ENCODE measurements around the gene KCNMA1.

DNA sequence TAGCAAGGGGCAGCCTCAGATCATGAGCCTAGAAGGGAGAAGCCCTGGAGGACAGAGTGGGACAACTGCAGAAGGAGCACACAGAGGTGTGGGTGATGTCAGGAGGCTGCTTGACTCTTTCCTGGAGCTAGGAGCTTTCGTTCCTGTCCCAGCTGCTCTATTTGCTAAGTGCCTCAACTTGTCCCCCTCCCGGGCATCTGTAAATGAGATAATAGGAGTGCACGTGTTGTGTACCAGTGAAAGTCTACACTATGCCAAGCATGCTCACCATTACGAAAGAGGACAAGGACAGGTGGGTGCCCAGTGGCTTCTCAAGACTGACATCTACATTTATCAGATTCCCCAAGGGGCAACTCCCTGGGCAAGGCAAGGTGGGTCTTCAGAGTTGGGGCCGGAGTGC, 162.7 kb downstream of the KCNMA1 start:
- TF ChIP-seq, protein P1, sequence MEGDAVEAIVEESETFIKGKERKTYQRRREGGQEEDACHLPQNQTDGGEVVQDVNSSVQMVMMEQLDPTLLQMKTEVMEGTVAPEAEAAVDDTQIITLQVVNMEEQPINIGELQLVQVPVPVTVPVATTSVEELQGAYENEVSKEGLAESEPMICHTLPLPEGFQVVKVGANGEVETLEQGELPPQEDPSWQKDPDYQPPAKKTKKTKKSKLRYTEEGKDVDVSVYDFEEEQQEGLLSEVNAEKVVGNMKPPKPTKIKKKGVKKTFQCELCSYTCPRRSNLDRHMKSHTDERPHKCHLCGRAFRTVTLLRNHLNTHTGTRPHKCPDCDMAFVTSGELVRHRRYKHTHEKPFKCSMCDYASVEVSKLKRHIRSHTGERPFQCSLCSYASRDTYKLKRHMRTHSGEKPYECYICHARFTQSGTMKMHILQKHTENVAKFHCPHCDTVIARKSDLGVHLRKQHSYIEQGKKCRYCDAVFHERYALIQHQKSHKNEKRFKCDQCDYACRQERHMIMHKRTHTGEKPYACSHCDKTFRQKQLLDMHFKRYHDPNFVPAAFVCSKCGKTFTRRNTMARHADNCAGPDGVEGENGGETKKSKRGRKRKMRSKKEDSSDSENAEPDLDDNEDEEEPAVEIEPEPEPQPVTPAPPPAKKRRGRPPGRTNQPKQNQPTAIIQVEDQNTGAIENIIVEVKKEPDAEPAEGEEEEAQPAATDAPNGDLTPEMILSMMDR (IDR thresholded peaks at IDR 0.05) = no peak
- TF ChIP-seq ZFX (IDR thresholded peaks at IDR 0.05; ENCODE audit: borderline replicate concordance) = no peak

All from 22Rv1 (cell line).